Raji (cell line): ENCODE results near the gene LYZL6.

ENCODE experiments used
- POLR2A ChIP-seq: IDR thresholded peaks from 2 replicates; pipeline ENCODE4 v1.6.1; 2011; ENCODE audit warnings: low read depth, low read length, control low read depth; ENCODE audit not compliant: insufficient read depth

LYZL6 gene

DNA sequence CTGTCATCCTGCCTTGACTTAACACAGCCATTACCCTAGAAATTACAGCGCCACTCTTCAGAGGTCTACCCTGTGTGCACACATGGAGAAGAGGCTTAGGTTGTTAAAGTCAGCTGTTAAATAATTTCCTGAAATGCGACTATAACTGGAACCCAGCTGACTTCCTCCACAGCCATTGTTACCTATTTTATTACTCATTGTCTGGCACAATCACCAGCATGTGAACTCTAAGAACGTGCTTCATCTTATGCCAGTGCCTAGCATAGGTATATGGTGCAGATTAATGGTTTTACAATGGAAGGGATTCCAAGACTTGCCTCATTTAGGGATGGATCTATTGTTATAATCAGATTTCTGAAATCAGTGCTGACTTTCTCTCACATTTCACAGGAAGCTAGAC is 24.8 kb downstream of the LYZL6 start:
- TF ChIP-seq POLR2A, result no peak

DNA sequence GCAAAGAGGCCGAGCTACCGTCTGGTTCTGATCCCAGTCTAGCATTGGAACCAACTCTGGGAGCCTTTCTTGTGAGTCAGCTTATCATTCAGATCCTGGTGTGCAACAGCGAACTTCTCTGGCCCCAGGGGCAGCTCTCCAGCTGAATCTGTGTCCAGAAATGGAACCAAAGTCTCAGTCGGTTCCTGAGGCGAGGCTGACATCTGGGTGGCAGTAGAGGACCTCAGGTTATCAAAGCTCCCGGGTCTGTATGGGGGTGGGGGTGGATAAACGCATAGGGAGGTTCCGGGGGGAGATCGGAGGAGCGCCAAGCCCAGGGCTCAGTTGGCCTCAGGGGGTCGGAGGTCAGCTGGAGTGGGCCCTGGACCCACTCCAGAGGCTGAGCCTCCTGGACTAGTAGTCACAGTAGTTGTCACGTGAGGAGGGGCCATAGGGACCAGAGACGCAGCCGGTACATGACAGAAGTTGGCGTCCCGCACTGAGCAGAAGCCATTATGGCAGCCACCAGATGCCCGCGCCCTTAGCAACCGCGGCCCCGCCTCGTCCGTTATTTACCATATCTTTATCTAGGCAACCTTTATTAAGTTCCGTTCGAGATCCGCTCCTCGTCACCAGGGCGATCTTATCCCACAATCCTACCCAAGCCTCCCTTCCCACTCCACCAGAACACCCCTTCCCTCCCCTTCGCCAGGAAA is 25.8 kb downstream of the LYZL6 start:
- TF ChIP-seq POLR2A, result no peak

DNA sequence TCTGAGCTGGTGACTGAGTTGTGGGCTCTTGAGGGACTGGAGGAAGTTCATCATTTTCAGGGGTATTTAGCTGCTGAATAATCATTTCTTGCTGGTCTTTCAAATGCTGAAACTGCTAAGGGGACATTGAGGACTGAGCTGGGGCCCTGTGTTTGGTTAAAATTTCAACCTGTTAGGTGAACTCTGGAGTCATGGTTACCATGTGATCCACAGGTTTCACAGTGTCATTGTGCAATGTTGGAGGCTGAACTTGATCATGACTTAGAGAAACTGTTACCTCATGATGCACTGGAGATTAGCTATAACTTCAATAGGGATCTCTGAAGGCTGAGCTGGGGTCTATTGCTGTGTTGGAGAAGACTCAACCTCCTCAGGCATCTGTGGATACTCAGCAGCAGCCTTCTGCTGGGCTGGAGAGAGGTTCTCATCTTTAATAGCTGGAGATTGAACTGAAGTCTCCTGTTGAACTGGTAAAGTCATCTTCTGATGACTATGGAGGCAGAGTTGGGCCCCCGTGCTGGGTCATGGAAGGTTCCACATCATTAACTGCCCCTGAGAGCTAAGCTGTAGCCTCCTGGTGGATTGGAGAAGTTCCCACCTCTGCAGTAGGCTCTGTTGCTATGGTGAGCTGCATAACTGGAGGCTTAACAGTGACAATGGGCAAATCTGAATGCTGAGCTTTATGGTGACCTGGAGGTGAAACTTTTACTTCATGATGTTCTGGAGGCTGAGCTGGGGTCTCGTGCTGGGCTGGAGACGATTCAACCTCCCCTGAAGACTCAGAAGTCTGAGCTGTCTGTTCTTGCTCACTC is 28.2 kb downstream of the LYZL6 start:
- TF ChIP-seq POLR2A, result no peak

DNA sequence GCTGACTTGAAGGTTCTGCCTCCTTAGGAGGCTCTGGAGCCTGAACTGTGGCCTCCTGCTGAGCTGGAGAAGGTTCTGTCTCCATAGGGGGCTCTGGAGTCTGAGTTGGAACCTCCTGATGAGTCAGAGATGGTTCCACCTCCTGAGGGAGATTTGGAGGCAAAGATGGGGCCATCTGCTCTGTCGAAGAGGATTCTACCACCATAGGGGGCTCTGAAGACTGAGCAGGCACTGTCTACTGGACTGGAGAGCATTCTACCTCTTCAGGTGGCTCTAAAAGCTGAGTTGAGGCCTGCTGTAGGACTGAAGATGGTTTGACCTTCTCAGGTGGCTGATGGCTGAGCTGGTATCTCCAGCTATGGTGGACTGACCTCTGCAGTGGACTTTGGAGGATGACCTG is 29.2 kb downstream of the LYZL6 start:
- TF ChIP-seq POLR2A, result no peak

DNA sequence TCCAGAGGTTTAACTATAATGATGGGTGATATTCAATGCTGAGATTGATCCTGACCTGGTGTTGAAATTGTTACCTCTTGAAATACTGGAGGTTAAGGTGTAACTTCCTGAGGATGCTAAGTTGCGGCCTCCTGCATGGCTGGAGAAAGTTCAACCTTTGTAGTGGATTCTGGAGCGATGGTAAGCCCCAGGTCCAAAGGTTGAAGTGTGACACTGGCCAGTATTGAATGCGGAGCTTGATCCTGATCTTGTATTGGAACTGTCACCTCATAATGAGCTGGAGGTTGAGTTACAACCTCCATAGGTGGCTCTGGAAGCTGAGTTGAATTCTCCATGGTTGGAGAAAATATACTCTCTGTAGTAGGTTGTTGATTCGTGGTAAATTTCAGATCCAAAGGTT is 29.9 kb downstream of the LYZL6 start:
- TF ChIP-seq POLR2A, result no peak

DNA sequence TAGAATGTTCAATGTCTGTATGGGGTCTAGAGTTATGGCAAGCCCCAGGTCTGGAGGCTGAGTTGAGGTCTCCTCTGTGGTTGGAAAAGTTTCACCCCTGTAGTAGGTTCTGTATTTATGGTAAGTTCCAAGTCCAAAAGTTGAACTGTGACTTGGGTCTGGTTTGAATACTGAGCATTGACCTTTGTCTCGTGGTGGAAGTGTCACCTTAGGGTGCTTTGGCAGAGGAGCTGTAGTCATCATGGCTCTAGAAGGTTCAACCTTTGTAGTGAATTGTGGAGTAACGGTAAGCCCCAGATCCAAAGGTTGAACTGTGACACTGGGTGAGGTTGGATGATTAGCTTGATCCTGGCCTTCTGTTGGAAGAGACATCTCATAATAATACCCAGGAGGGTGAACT is 30.6 kb downstream of the LYZL6 start:
- no peak for TF ChIP-seq POLR2A

DNA sequence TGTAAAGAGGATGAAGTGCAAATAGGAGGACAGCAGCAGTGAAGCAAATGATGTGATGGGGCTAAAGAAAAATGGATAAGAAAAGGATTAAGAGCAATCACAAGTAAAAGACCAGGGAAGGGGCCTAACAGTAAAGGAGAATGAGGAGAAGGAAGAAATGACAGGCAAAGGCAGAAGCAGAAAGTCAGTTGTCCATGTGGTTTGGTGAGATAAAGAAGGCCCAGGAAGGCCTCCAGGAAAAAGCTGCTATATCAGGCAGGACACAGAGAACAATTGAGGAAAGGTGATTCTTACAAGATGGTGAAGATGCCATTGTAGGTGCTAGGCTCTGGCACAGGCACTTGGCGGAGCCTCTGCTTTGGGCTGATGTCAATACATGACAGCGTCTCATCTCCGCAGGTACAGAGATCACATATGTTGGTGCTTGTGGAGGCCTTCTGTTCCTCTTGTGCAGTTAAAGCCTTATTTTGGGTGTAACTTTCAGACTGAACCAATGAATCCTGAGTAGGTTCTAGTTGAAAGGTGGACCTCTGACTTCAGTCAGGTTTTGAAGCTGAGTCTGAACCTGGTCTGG is 31.1 kb downstream of the LYZL6 start:
- no peak for TF ChIP-seq POLR2A

DNA sequence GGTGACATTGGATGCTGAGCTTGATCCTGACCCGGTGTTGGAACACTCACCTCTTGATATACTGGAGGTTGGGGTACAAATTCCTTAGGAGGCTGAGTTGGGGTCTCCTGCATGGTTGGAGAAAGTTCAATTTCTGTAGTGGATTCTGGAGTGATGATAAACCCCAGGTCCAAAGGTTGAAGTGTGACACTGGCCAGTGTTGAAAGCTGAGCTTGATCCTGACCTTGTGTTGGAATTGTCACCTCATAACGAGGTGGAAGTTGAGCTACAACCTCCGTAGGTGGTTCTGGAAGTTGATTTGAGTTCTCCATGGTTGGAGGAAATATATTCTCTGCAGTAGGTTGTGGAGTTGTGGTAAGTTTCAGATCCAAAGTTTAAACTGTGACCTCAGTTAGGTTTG is 34.1 kb downstream of the LYZL6 start:
- TF ChIP-seq POLR2A, result no peak

DNA sequence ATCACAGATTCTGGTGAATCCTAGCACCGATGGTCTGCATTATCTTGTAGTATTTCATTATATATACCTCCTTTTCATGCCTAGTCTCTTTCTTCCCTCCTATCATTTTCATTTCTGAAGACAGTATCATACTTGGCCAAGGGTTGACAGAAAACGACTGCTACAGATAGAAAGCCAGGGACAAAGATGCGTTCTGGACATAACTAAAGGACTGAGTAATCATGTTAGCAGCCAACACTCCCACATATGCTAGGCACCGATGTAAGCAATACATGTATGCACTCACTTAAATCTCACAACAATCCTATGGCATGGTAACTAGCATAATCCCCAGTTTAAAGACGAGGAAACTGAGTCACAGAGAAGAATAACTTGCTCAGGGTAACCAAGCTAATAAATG is 35.8 kb downstream of the LYZL6 start:
- no peak for TF ChIP-seq POLR2A

DNA sequence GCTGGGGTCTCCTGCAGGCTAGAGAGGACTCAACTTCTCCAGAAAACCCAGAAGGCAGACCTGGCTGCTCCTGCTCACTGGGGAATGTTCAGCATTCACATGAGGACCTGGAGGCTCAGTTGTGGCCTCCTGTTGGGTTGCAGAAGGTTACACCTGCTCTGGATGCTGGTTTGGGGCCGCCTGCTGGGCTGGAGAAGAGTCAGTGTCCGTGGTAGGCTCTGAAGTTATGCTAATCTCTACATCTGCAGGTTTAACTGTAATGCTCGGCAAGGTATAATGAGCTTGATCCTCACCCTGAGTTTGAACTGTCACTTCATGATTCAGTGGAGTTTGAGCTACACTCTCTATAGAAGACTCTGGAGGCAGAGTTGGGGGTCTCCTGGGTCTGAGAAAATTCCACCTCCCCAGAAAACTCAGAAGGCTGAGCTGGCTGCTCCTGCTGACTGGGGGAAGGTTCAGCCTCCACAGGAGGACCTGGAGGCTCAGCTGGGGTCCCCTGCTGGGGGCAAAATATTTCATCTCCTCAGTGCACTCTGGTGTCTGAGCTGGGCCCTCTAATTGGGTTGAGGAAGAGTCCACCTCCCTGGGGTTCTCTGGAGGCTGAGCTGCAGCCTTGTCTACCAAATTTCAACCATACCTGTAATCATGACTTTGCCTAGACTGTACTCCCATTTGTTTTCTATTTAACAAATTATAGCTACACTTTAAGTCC is 36.4 kb downstream of the LYZL6 start:
- TF ChIP-seq POLR2A, result no peak

DNA sequence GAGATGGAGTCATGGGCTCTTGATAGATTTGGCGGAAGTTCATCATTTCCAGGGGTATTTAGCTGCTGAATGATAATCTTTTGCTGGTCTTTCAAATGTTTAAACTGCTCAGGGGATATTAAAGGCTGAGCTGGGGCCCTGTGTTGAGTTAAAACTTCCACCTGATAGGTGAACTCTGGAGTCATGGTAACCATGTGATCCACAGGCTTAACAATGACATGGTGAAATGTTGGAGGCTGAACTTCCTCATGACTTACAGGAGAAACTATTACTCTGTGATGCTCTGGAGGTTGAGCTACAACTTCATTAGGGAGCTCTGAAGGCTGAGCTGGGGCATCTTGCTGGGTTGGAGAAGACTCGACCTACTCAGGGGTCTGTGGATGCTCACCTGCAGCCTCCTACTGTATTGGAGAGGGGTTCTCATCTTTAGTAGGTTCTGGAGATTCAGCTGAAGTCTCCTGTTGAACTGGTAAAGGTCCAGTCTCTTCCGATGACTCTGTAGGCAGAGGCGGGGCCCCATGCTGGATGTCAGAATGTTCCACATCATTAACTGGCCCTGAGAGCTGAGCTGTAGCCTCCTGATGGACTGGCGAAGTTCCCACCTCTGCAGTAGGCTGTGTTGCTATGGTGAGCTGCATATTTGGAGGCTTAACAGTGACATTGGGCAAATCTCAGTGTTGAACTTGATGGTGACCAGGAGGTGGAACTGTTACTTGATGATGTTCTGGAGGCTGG is 37.2 kb downstream of the LYZL6 start:
- no peak for TF ChIP-seq POLR2A

DNA sequence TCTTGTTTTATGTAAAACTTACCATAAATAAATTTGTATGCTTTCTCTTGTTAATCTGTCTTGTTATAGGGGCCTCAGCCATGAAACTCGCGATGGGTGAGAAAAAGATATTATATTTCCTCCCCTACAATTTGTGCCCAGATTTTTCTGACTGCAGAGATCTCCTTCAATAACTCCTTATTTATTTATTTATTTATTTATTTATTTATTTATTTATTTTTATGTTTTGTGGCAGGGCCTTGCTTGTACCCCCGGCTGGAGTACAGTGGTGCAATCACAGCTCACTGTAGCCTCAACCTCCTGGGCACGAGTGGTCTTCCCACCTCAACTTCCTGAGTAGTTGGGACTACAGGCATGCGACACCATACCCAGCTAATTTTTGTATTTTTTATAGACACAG is 40.1 kb downstream of the LYZL6 start:
- no peak for TF ChIP-seq POLR2A

DNA sequence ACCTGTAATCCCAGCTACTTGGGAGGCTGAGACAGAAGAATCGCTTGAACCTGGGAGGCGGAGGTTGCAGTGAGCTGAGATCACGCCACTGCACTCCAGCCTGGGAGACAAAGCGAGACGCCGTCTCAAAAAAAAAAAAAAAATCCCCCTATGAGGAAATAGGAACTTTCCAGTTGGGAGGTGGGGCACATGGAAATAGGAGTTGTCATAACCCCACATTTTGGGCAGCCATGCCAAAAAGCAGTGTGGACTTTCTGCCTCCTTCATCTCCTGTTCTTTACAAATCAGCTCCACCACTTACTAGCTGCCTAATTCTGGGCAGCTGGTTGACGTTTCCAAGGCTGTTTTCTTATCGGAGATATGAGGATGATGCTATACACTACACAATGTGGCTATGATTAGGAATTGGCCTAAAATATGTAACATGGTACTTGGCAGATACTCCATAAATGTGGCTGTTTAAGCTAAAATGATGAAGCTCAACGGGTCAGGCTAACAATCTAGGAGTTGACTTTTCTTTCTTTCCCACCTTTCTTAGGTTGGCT is 41.8 kb downstream of the LYZL6 start:
- no peak for TF ChIP-seq POLR2A

DNA sequence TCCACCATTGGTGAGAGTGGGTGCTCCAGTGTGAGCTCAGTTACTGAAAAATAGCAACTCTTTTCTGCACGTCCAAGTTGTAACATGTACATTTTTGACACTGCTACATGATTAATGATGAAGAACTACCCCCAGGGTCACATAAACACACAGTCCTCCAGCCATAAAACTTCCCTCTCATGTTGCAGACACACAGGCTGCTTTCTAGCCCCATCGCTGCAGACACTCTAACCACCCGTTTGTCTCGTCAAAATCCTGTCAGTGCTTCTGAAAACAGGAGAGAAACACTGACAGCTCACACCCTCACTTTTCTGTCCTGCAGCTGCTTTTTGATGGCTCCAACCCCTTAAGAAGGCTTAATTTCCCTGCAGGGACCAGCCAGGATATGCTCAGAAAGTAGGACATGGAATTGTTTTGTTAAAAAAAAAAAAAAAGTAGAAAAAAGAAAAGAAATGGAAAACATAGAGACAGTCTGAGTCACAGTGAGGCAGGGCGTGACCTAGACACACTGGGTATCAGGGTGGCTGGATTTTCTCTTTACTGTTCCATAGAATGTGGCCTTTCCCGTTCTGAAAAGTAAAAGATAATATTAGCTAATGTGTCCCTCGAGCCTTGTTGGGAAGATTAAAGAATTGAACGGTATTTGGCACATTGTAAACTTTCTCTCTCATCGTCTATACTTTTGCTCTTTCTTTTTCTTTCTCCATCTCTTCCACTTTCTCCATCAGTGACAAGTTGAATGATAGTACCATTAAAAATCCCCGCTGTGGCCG is 42.6 kb downstream of the LYZL6 start:
- TF ChIP-seq POLR2A, result no peak
